Posterior cingulate gyrus (tissue), 11 donors: Measurements from ENCODE around the gene MAPKBP1.
A peak's percentile ranks its signal among the peaks of the same experiment; 100 is the strongest.

ENCODE experiments used
- DNase-seq, 10 donors: peaks; one replicate each; pipeline versions ENCODE4 v3.0.0 to v3.0.0-alpha.2; 2020 to 2021; ENCODE audit warnings: mixed read lengths in 3 of 10
- intact Hi-C: fragments of 100-400 bp; cut with DNase I; formaldehyde crosslinking; loops from one replicate; pipeline ENCODE4 v1.15.1; 2023

MAPKBP1 gene

GRCh38 chr15:41782371-41783282 is 8.3 kb downstream of the MAPKBP1 start:
- no peak for DNase-seq
- intact Hi-C loops, result no loop called here

GRCh38 chr15:41783296-41783695 is 9.0 kb downstream of the MAPKBP1 start:
- intact Hi-C loops, result no loop called here
- DNase-seq, result no peak

GRCh38 chr15:41788262-41788661 is 14.0 kb downstream of the MAPKBP1 start:
- intact Hi-C loops, result no loop called here
- no peak for DNase-seq

- DNase-seq, result no peak
- intact Hi-C loops, result no loop called here
Observed at GRCh38 chr15:41789236-41789635, 15.0 kb downstream of the MAPKBP1 start.

- intact Hi-C loops, result no loop called here
- no peak for DNase-seq
Observed at GRCh38 chr15:41789662-41790061, 15.4 kb downstream of the MAPKBP1 start.

- intact Hi-C loops, result no loop called here
- DNase-seq, result no peak
Observed at GRCh38 chr15:41790169-41790568, 15.9 kb downstream of the MAPKBP1 start.

GRCh38 chr15:41790756-41791546 is 16.7 kb downstream of the MAPKBP1 start:
- intact Hi-C loops, result no loop called here
- DNase-seq, result no peak

GRCh38 chr15:41791547-41791937 is 17.3 kb downstream of the MAPKBP1 start:
- intact Hi-C loops, result no loop called here
- no peak for DNase-seq

GRCh38 chr15:41792000-41792637 is 17.8 kb downstream of the MAPKBP1 start:
- intact Hi-C loops, result no loop called here

GRCh38 chr15:41794081-41794480 is 19.8 kb downstream of the MAPKBP1 start:
- DNase-seq, result no peak
- intact Hi-C loops, result no loop called here

More at GRCh38 chr15:41792000-41792637, 17.8 kb downstream of the MAPKBP1 start:
- DNase-seq, result no peak

- intact Hi-C loops, result no loop called here
- peak in 1 of 10 donors; percentile 19 for DNase-seq
Observed at GRCh38 chr15:41795996-41796856, 21.9 kb downstream of the MAPKBP1 start.

GRCh38 chr15:41797201-41797944 is 23.1 kb downstream of the MAPKBP1 start:
- intact Hi-C loops, result no loop called here
- peak in 1 of 10 donors; percentile 20 for DNase-seq

GRCh38 chr15:41798607-41799487 is 24.6 kb downstream of the MAPKBP1 start:
- intact Hi-C loops, result no loop called here
- DNase-seq, result peak in 1 of 10 donors; percentile 23

- peak in 1 of 10 donors; percentile 34 for DNase-seq
- intact Hi-C loops, result no loop called here
Observed at GRCh38 chr15:41799488-41799805, 25.2 kb downstream of the MAPKBP1 start.

- intact Hi-C loops, result no loop called here
- no peak for DNase-seq
Observed at GRCh38 chr15:41801185-41801584, 26.9 kb downstream of the MAPKBP1 start.

- DNase-seq, result peak in 1 of 10 donors; percentile 14
- intact Hi-C loops, result no loop called here
Observed at GRCh38 chr15:41801850-41802455, 27.7 kb downstream of the MAPKBP1 start.

- intact Hi-C loops, result no loop called here
- DNase-seq, result peak in 1 of 10 donors; percentile 24
Observed at GRCh38 chr15:41804361-41804760, 30.1 kb downstream of the MAPKBP1 start.
